HG03045 (cell line): ENCODE data around the gene IFNL4.
"Not testable (repeated sequence)": the region's sequence is repeated elsewhere in the genome, so short reads cannot be mapped to it uniquely, and the experiment has no call there.

Experiments used
- ATAC-seq: cut with Tn5 transposase; IDR thresholded peaks from one replicate; pipeline ENCODE4 v1.9.1; 2021; ENCODE audit warnings: mild to moderate bottlenecking, moderate library complexity; ENCODE audit not compliant: unreplicated experiment

Gene IFNL4

GRCh38 chr19:39248806-39249205, at the start of gene IFNL4:
IFNL4 (minus strand) TSS chr19:39248856.
- ATAC-seq: no peak

- no peak for ATAC-seq
Measured at GRCh38 chr19:39297931-39298634, 49.4 kb upstream of the IFNL4 start.

GRCh38 chr19:39296906-39297305, 48.2 kb upstream of the IFNL4 start:
- ATAC-seq: no peak

- no peak for ATAC-seq
Measured at GRCh38 chr19:39296055-39296645, 47.5 kb upstream of the IFNL4 start, which contains the start of gene IFNL1. IFNL1 (plus strand) TSS chr19:39296407; CDS start chr19:39296422, 15 bp downstream.

- no peak for ATAC-seq
Measured at GRCh38 chr19:39293394-39293793, 44.7 kb upstream of the IFNL4 start.

- no peak for ATAC-seq
Measured at GRCh38 chr19:39284032-39284431, 35.4 kb upstream of the IFNL4 start.

- ATAC-seq: no peak
Measured at GRCh38 chr19:39282021-39282420, 33.4 kb upstream of the IFNL4 start.

- ATAC-seq: no peak
Measured at GRCh38 chr19:39277598-39277997, 28.9 kb upstream of the IFNL4 start.

- no peak for ATAC-seq
Measured at GRCh38 chr19:39276740-39277139, 28.1 kb upstream of the IFNL4 start.

- ATAC-seq: no peak
Measured at GRCh38 chr19:39275578-39275977, 26.9 kb upstream of the IFNL4 start.

- ATAC-seq: not testable (repeated sequence)
Measured at GRCh38 chr19:39273859-39274258, 25.2 kb upstream of the IFNL4 start.

GRCh38 chr19:39270036-39270871, 21.6 kb upstream of the IFNL4 start:
- ATAC-seq: no peak

- not testable (repeated sequence) for ATAC-seq
Measured at GRCh38 chr19:39269369-39269768, 20.7 kb upstream of the IFNL4 start.

- ATAC-seq: not testable (repeated sequence)
Measured at GRCh38 chr19:39268531-39269223, 20.0 kb upstream of the IFNL4 start.

- not testable (repeated sequence) for ATAC-seq
Measured at GRCh38 chr19:39268085-39268484, 19.4 kb upstream of the IFNL4 start, which contains the start of gene IFNL2. IFNL2 (plus strand) TSS chr19:39268396; CDS start chr19:39268569, 173 bp downstream.

- ATAC-seq: no peak
Measured at GRCh38 chr19:39265321-39265916, 16.8 kb upstream of the IFNL4 start.

GRCh38 chr19:39264306-39265290, 15.9 kb upstream of the IFNL4 start:
- no peak for ATAC-seq

GRCh38 chr19:39263912-39264305, 15.3 kb upstream of the IFNL4 start:
- no peak for ATAC-seq

- ATAC-seq: no peak
Measured at GRCh38 chr19:39262496-39262895, 13.8 kb upstream of the IFNL4 start.
